OCI-M1 (cell line): ENCODE data around the gene AMACR.

Source experiments
- DNase-seq: peaks from one replicate; lab custom pipeline; 2025; lab: John Stamatoyannopoulos, UW

Gene AMACR

DNA sequence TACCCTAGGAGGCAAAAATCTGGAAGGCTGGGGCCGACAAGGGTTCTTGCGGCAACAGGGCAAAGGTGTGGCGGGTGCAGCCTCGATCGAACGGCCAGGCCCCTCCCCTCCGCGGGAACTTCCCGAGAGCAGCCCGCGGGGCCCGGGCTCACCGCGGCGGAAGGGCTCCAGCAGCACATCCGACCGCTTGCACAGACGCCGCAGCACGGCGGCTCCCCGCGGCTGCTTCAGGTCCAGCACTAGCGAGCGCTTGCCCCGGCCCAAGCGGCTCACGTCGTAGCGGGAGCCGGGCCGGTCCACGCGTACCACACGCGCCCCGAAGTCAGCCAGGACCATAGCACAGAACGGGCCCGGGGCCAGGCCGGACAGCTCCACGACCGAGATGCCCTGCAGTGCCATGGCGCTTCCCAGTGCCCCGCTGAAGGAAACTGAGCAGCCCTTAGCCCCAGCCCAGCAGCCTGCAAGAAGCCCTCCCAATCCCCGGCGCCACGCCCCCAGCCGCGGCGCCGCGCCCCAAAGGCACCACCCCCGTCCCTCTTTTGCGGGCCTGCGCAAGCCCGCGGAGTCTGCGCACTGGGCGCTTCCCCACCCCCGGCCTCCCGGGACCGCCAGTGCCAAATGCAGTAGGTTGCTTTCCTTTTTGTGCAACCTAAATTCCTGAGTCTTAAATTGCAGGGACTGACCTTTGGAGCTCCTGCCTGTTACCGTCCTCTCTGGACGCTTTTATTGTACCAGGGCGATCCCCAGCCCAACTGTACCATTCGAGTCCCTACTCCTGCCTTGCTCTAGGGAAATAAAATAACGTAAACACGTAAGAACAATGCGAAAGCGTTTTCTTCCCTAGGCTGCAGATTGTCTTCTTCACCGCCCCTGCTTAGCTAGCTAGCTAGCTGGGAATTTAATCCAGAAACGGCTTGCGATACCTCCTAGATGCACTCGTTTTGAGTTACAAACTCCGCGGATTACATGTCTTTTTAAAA is at the start of gene AMACR:
Gene AMACR, minus strand, starts transcription at position 430 of the 980 bp plus-strand sequence. Its CDS starts 31 bp downstream, at position 399.
- DNase-seq: peak; percentile 95

DNA sequence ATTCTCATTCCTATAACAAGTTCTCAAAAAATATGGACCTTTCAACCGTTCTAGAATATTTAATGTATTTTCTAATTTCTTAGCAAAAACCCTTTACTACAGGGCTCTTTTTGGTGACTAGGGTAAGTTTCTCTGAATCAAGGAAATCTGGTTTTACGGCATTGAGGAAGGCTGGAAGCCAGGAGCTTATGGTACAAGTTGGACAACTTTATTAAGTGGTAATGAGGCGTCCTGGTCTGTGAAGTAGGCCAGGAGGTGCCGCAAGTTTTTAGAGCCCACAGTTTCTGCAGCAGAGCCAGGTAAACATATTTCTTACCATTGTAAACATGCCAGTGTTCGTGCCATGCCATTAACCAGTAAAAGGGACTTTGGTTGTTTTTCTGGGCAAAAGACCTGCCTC is 49.7 kb upstream of the AMACR start:
- no peak for DNase-seq

DNA sequence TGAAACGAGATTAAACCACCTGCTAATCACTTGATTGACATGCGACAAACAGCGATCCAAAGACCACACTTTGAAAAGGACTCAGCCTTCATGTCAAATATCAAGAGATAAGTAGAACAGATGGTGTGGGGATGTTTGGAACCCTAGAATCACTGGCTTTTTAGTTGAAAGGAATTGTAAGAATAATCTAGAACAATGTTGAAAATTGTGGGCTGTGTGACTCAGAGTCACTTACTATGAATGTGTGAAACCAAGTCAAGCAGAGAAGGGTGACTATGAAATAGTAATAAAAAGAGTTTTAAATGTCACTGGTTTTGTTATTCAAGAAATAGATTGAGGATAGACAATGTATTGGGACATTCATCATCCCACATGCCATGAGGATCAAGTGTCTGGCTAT is 49.3 kb upstream of the AMACR start:
- DNase-seq: no peak

DNA sequence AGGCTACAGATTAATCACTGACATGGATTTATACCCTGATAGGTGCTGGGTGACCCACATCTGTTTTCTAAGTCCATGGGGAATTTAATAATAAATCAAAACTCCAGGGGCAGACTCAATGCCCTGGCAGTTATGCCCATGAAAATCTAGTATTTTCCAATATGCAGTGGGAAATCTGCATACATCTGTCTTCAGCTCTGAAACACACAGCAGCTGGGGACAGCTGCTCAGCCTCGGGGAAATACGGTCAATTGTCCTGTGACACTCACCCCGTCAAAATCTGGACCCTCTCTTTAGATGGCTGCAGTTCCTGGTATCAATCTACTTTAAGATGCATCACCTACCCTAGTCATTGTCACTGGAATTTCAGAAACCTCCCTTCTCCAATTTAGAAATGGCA is 47.8 kb upstream of the AMACR start:
- DNase-seq: no peak

DNA sequence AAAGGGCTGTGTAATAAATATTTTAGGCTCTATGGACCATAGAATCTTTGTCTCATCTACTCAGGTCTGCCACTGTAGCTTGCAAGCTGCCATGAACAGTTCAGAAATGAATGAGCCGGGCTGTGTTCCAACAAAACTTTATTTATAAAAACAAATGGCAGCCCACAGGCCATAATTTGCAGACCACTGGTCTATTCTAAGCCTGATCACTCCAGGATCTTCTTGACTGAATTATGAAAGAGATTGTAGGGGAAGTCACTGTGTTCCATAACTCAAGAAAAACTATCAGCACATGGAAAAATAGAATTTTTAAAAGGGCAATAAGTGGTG is 46.5 kb upstream of the AMACR start:
- no peak for DNase-seq

DNA sequence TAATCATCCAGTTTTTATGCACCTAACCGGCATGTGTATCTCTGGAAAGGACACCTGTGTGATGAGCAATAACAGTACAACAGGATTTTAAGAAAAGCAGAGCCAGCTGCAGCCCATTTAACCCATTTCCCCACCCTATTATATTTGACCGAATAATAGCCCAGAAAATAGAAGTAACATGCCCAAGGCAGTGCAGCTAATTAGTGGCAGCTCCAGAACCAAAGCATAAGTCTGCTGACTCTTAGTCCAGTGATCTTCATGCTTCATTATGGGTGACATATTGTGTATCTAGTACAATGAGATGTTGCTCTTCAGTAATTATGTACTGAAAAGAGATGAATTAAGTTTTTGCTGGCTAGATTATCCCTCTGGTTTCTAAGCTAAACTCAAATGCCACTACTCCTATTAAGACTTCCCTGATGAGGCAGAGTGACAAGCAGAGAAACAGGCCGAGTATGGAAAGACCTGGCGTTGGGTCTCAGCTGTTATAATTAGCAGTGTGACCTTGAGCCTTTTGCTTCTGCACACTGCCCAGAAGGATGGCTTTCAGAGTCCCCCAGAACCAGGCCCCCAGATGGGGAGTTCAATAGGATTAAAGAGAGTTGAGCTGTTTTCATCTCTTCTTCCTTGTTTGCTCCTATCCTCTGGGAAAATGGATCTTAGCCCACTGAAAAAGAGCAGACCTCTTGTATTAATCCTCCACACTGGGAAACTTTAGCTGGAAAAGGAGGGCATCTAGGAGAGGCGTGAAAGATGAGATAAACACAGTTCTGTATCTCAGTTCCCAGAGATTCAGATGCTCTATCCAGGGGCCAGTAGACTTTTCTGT is 45.9 kb upstream of the AMACR start:
- no peak for DNase-seq

DNA sequence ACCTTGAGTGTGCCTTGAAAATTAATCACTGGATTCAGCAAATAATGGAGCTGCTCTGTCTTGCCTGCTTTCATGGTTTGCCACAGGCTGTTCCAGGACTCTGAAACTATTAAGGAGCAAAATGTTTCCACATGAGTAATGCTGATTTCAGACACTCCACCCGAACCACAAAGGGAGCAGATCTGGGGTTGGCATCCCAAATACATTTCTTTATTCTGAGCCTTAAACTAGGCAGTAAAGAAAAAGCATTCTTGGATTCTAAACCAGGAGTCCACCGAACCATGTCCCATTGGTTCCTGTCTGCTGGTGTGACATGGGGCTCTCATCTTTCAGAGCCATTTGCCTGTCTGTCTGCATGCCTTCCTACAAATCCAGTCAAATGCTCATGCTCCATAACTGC is 45.3 kb upstream of the AMACR start:
- DNase-seq: no peak

DNA sequence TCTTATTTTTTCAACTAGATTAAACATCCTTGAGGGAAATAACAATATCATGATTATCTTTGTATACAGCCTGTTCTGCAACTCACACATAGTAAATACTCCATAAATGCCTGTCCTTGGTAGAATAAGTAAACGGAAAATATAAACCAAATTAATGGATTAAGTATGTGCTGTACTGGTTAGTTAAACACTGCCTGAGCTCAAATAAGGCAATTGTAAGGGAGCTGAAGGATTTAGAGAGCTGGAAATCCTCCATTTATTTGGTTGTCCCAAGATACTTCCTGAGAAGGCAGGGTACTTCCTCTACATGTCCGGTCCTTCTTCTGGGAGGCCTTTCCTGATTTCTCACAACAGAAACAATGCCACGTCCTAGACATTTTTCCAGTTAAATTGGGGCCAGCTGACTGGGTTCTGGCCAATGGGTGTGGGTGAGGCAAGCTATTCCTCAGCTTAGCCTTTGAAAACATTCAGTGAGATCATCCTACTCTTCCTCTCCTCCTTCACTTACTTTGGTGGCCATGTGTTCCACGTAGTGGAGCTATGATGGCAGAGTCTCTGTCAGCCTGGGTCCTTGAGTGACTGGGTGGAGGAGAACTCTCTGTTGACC is 43.6 kb upstream of the AMACR start:
- no peak for DNase-seq

DNA sequence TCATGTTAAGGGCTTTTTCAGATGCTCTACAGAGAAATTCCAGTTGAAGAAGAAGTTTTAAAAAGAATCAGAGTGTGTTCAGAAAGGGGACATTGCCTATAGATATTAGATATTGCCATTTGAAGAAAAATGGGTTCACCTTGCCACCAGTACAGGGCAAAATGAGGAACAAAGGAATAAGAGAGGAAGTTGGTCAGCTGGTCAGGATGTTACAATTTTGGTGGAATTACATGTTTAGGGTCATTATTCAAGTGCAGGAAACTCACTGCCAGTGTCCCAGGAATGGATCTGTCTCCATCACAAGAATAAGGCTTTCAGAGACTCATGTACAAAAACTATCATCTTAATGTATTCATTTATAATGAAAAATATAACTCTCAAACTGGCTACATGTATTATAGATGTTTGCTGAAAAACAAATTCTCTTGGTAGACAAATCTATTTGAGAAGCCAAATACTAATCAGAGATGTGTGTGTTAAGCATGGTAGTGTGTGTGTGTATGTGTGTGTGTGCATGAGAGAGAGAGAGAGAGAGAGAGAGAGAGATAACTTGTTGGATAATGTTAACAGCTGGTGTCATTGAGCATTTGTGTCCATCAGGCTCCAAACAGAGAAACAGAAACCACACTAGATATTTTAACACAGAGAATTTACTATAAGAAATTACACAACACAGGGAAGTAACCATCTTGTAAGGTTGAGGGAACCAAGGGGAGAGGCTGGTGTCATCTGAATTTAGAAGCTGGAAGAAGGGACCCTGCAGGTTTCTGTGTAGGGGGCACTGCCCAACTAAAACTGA is 40.1 kb upstream of the AMACR start:
- peak; percentile 16 for DNase-seq

DNA sequence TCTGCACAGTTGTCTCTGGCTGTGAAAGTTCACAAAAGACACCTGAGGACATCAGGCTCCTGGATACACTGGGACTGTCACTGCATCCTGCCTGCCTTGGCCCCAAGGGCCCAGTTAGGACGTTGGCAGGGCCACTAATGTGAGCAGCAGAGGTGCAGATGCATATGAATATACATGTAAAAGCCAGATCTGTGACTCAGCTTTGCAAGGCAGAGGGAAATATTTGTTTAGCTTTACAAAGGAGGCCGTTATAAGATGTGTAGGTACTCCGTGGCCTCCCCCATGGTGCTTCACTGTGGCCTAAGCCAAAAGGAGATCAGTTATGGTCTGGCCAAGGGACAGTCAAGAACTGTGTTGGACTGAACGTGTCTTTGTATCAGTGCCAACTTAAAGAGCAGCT is 39.3 kb upstream of the AMACR start:
- DNase-seq: no peak

DNA sequence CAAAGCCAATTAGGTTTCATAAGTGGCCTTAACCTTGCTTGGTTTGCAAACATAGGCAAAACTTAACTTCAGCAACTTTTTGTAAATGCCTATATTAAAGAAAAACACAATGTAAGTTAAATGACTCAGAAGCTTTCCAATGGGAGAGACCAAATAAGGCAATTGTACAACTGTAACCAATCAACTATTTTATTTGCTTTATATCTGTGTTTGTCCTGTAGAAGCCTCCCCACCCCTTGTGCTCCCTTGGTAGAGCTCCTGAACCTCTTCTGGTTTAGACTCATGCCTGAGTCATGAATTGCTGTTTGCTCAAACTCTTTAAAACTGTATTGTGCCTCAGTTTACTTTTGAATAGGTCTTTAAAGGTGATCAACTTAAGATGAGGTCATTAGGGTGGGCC is 38.1 kb upstream of the AMACR start:
- no peak for DNase-seq

DNA sequence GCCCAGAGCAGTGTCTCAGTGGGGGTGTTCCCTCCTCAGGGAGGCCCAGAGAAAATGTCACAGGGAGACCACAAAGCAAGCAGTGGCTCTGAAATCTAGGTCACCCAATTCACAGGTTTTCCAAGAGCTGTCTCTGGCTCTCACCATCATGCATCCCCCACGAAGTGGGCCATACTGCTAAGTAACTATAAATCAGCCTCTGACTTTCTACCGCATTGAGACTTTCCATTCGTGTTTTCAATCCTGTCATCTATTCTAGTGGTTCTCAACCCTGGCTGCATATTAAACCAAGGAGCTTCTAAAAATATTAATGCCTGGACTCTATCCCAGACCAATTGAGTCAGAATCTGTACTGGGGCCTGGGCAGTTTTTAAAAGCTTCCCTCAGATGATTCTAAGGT is 37.2 kb upstream of the AMACR start:
- DNase-seq: no peak

DNA sequence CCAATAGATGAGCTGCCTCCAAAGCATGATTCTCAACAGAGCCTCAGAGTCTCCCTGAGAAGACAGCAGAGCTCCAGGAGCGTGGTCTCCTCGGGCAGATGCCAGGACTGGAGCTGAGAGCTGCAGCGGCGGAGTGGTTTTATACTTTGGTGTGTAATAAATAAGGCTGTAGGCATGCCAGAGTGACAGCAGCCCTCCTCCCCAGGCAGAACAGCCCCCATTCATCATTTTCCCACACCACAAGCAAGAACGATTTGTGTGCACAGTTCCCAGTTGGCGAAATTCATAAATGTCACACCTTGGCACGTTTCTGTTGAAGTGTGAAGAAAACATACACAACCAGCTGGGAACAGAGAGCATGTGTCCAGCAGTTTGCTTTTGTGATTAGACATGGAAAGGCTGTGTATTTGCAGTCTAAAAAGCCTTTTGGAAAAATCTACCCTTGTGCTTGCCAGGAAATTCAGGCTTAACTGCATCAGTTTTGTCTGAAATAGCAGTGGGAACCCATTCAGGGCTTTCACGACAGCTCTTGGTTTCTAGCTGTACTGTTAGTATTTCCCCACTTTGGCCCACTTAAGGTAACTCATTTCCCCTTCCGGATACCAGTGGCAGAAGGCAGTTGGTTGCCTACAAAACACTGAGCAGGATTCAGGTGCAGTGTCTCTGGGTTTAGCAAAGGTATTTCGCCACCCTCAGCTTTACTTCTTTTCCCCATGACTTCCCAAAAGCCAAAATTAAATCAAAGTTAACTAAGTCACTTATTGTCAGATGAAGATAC is 35.4 kb upstream of the AMACR start, which contains the start of gene C1QTNF3:
Gene C1QTNF3, minus strand, starts transcription at position 115 of the 778 bp plus-strand sequence. Its CDS starts 88 bp downstream, at position 27.
- no peak for DNase-seq

DNA sequence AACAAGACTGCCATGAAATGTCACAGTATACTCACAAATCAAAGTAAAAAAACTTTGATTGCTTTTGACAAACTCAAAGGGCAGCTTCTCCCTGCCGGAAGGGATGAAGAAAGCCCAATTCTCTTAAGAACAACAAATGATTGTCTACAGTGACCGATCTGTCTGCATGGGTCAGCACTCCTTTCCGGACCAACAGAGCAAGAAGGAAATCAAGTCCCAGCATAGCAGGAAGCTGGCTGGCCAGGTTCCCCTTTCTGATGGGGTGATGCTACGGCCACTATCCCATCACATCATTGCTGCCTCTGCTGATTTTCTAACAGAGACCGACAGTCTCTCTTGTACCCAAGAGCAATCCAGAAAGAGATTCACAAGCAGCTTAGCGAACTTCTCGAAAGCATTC is 34.5 kb upstream of the AMACR start:
- DNase-seq: no peak

DNA sequence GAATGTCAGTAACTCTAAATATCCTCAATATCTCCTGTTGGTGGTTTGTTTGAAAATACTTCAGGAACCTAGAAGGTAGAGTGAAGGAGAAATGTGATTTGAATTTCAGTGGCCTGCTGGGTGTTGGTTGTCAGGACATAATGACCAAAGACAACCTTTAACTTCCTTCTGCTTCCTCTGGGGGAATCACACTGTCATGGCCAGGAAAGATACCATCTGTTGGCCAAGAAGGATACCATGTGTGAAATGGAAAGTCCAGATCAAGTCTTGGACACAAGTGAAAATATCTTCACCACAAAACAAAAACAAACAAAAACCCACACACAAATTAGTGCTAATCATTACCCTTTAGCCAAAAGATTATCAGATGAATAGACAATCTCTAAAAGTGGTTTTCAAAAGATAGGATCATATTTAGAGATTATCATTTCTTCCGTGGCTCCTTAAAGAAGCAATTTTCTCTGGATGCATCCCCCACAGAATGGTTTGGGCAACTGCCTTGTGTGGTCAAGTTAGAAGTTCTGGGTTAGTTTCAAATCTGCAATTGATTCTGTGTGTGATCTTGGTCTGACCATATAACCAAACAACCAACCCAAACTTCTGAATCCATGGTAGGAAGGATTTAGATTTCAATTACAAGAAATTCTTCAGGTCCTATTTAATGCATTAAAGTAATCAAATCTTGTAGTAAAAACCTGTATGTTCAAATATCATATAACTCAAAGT is 33.6 kb upstream of the AMACR start:
- no peak for DNase-seq

DNA sequence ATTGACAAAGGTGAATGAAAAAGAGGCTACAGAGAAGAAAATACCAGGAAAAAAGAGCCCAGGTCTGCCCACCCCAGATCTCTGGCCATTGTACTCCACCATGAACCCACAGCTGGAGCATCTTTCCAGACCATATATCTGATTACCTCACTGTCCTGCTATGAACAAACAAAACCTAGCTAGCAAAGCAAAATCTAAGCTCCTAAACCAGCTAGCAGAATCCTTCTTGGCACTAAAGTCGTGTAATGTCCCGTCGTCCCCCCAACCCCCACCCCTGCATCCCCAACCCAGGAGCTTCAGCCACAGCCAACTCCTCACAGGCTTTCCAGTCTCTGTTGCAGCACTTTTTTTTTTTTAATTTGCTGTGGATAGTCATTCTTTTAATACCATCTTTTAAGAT is 32.6 kb upstream of the AMACR start:
- no peak for DNase-seq

DNA sequence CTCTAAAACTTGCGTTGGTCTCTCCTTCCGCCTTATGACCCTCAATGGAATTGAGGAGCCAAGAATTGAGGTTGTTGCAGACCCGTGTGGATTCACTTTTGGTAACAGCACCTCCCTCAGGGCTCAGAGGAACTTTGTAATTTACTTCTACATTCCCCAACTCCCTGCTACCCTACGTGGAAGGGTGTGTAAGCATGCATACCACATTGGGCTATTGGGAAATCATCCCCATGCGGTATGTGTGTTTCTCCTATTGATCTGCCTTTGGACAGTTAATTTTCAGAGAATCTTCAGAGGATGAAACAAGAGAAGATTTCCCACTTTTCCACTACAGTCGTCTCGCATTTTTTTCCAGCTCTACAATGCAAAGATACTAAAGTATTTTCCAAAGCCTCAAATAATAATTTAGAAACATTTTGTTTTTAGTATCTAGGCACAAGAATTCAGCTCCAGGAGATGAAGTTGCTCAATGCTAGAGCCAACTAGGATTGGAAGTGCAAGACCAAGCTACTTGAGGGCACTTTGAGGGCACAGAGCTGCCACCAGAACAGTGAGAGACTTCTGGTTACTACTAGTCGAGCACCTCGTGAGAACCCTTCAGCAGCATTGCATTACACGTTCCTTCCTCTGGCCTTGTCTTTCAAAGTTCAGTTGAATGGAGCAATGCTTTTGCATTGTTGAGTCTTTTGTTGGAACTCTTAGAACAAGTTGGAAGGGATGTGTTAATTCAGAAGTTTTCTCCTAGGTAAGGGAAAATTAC is 31.7 kb upstream of the AMACR start:
- DNase-seq: no peak

DNA sequence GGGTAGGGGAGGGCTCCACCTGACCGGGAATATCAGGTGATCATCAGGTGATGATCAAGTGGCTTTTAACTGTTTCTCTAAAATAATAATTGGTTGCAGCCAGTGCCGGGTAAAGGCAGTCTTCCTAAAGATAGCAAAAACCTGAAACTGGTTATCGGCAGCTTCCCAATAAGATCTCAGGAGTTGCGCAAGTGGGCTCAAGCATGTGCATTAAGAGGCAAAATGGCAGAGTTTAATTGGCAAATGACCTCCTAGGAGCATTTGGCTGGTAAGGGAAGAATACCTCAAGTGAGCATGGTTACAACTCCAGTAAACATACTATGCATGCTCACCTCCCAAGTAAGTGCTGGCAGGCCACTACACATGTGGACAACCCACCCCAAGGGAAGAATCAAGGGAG is 31.0 kb upstream of the AMACR start:
- DNase-seq: no peak

DNA sequence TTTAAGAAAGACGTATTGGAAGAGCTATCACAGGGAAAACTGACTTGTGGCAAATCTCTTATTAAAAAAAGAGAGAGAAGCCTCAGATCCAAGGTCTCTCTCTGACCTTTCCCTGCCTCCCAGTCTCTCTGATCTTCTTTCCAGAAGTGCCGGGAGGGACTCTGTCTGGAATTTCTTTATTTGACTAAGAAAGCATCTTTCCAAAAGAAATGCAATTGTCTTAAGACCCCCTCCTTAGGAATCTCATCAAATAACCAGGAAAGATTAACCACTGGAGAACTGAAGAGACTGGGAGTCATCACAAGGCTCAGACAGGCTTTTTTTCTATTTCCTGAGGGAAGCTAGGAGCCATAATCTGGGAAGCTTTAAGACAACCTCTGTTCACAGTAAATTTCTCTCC is 30.5 kb upstream of the AMACR start:
- no peak for DNase-seq

DNA sequence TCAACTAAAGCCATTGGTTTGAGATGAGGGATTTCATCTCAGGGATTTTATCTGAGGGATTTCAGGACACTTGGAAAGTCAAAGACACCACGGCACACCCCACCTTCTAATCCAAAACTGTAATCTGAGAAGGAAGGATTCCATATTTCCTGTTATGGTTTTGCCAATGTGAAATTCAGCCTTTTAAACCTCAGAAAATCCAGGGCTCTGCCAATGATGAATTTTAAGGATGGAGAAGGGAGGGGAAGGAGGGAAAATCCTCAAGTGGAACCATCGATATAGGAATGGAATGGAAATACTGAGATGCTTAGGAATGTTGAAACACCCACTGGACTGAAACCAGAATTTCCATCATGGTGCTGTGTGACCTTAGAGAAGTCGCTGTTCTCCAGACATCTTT is 29.9 kb upstream of the AMACR start:
- no peak for DNase-seq
